HG03064 (cell line): Measurements from ENCODE around the gene LCN15.
"Not testable (repeated sequence)": the region's sequence is repeated elsewhere in the genome, so short reads cannot be mapped to it uniquely, and the experiment has no call there.

Experiments used
- ATAC-seq: cut with Tn5 transposase; IDR thresholded peaks from one replicate; pipeline ENCODE4 v1.9.1; 2021; ENCODE audit warnings: low read depth; ENCODE audit not compliant: unreplicated experiment

The LCN15 gene

GRCh38 chr9:136764301-136764891 lies at the start of gene LCN15:
Gene LCN15, minus strand, starts transcription at chr9:136764518. Its CDS starts 30 bp downstream, at chr9:136764488.
- no peak for ATAC-seq

- no peak for ATAC-seq
Measured at GRCh38 chr9:136808806-136809158, 44.5 kb upstream of the LCN15 start.

GRCh38 chr9:136808075-136808805 lies 43.9 kb upstream of the LCN15 start:
- peak; percentile 42 for ATAC-seq

- ATAC-seq = peak; percentile 68
Measured at GRCh38 chr9:136807281-136808074, 43.2 kb upstream of the LCN15 start, which contains the start of gene RABL6. Gene RABL6, plus strand, starts transcription at chr9:136807948. Its CDS starts 249 bp downstream, at chr9:136808197.

- no peak for ATAC-seq
Measured at GRCh38 chr9:136806631-136807201, 42.4 kb upstream of the LCN15 start.

GRCh38 chr9:136806067-136806466 lies 41.7 kb upstream of the LCN15 start:
- ATAC-seq = no peak

GRCh38 chr9:136805207-136805740 lies 41.0 kb upstream of the LCN15 start:
- ATAC-seq = no peak

GRCh38 chr9:136804509-136805206 lies 40.3 kb upstream of the LCN15 start:
- no peak for ATAC-seq

- no peak for ATAC-seq
Measured at GRCh38 chr9:136803551-136804508, 39.5 kb upstream of the LCN15 start.

- ATAC-seq = not testable (repeated sequence)
Measured at GRCh38 chr9:136803009-136803550, 38.8 kb upstream of the LCN15 start.

- ATAC-seq = no peak
Measured at GRCh38 chr9:136802321-136802720, 38.0 kb upstream of the LCN15 start.

GRCh38 chr9:136799854-136800657 lies 35.7 kb upstream of the LCN15 start:
- no peak for ATAC-seq

GRCh38 chr9:136799079-136799853 lies 34.9 kb upstream of the LCN15 start:
- no peak for ATAC-seq

- ATAC-seq = no peak
Measured at GRCh38 chr9:136798708-136799078, 34.4 kb upstream of the LCN15 start.

GRCh38 chr9:136796775-136797347 lies 32.5 kb upstream of the LCN15 start:
- not testable (repeated sequence) for ATAC-seq

GRCh38 chr9:136796238-136796774 lies 32.0 kb upstream of the LCN15 start, which contains the start of gene CCDC183:
Gene CCDC183, plus strand, starts transcription at chr9:136796338. Its CDS starts 60 bp downstream, at chr9:136796398.
- ATAC-seq = no peak

- ATAC-seq = no peak
Measured at GRCh38 chr9:136795000-136795348, 30.7 kb upstream of the LCN15 start.
